ENCODE results near the gene KANSL1L. TPM values are rescaled to one million over a fixed set of nuclear protein-coding genes. Genes with fewer than 3 reads are reported as not detected.

KANSL1L gene
- total RNA-seq, 1 donor from 2014 or later, result 21.0 TPM

GRCh38 chr2:210086930-210087329 lies 84.3 kb downstream of the KANSL1L start:
- H3K27ac Mint-ChIP-seq (ENCODE audit: unreplicated experiment), result no peak overlapping the region
- H3K9me3 Mint-ChIP-seq (ENCODE audit: unreplicated experiment), result peaks cover under 1% of the 10 kb centered on the region
- H3K4me1 Mint-ChIP-seq (ENCODE audit: unreplicated experiment), result peaks cover 10% of the 10 kb centered on the region
- no peak for TF ChIP-seq CTCF (IDR thresholded peaks at IDR 0.05)
- no peaks in the 10 kb centered on the region for H3K27me3 Mint-ChIP-seq (ENCODE audit: unreplicated experiment)
- H3K36me3 Mint-ChIP-seq (ENCODE audit: unreplicated experiment), result peaks cover 4% of the 10 kb centered on the region
- no peak for DNase-seq (ENCODE audit: extremely low spot score, unreplicated experiment)
- no peak overlapping the region for H3K4me3 Mint-ChIP-seq (ENCODE audit: unreplicated experiment)

GRCh38 chr2:210086292-210086691 lies 84.9 kb downstream of the KANSL1L start:
- no peak for TF ChIP-seq CTCF (IDR thresholded peaks at IDR 0.05)

GRCh38 chr2:210072922-210073509 lies 98.2 kb downstream of the KANSL1L start:
- Mint-ChIP-seq H3K4me3 (ENCODE audit: unreplicated experiment) (no peak overlapping the region), H3K27me3 (ENCODE audit: unreplicated experiment) (no peaks in the 10 kb centered on the region), H3K27ac (ENCODE audit: unreplicated experiment) (no peak overlapping the region), H3K4me1 (ENCODE audit: unreplicated experiment) (peaks cover 3% of the 10 kb centered on the region), H3K9me3 (ENCODE audit: unreplicated experiment) (no peaks in the 10 kb centered on the region), H3K36me3 (ENCODE audit: unreplicated experiment) (peaks cover 4% of the 10 kb centered on the region)
- DNase-seq (ENCODE audit: extremely low spot score, unreplicated experiment), result no peak
- TF ChIP-seq CTCF (IDR thresholded peaks at IDR 0.05), result peak; percentile 73

More at GRCh38 chr2:210086292-210086691, 84.9 kb downstream of the KANSL1L start:
- Mint-ChIP-seq H3K27ac (ENCODE audit: unreplicated experiment) (no peak overlapping the region), H3K9me3 (ENCODE audit: unreplicated experiment) (no peaks in the 10 kb centered on the region), H3K36me3 (ENCODE audit: unreplicated experiment) (peaks cover 4% of the 10 kb centered on the region), H3K27me3 (ENCODE audit: unreplicated experiment) (no peaks in the 10 kb centered on the region), H3K4me1 (ENCODE audit: unreplicated experiment) (peaks cover 5% of the 10 kb centered on the region), H3K4me3 (ENCODE audit: unreplicated experiment) (no peak overlapping the region)
- DNase-seq (ENCODE audit: extremely low spot score, unreplicated experiment), result no peak

- Mint-ChIP-seq H3K27ac (ENCODE audit: unreplicated experiment) (no peak overlapping the region), H3K27me3 (ENCODE audit: unreplicated experiment) (no peaks in the 10 kb centered on the region), H3K36me3 (ENCODE audit: unreplicated experiment) (peaks cover 4% of the 10 kb centered on the region), H3K9me3 (ENCODE audit: unreplicated experiment) (no peaks in the 10 kb centered on the region), H3K4me3 (ENCODE audit: unreplicated experiment) (no peak overlapping the region), H3K4me1 (ENCODE audit: unreplicated experiment) (peaks cover 3% of the 10 kb centered on the region)
- DNase-seq (ENCODE audit: extremely low spot score, unreplicated experiment), result no peak
- TF ChIP-seq CTCF (IDR thresholded peaks at IDR 0.05), result no peak
Measured at GRCh38 chr2:210072493-210072892, 98.7 kb downstream of the KANSL1L start.

GRCh38 chr2:210063306-210063705 lies 107.9 kb downstream of the KANSL1L start:
- H3K9me3 Mint-ChIP-seq (ENCODE audit: unreplicated experiment), result no peaks in the 10 kb centered on the region
- no peaks in the 10 kb centered on the region for H3K4me1 Mint-ChIP-seq (ENCODE audit: unreplicated experiment)
- DNase-seq (ENCODE audit: extremely low spot score, unreplicated experiment), result no peak
- no peak overlapping the region for H3K4me3 Mint-ChIP-seq (ENCODE audit: unreplicated experiment)
- H3K27me3 Mint-ChIP-seq (ENCODE audit: unreplicated experiment), result no peaks in the 10 kb centered on the region
- TF ChIP-seq CTCF (IDR thresholded peaks at IDR 0.05), result no peak
- no peak overlapping the region for H3K27ac Mint-ChIP-seq (ENCODE audit: unreplicated experiment)
- peaks cover 6% of the 10 kb centered on the region for H3K36me3 Mint-ChIP-seq (ENCODE audit: unreplicated experiment)
